ENCODE measurements around the gene PRDM11.

PRDM11 gene

GRCh38 chr11:45170484-45170883 is 24.0 kb downstream of the PRDM11 start:
- H3K27ac ChIP-seq (ENCODE audit: low read length), result no peak overlapping the region
- H3K4me3 ChIP-seq (ENCODE audit: low read length), result no peak overlapping the region
- no peaks in the 10 kb centered on the region for H3K27me3 ChIP-seq (ENCODE audit: insufficient read depth, low read length)
- no peaks in the 10 kb centered on the region for H3K9me3 ChIP-seq (ENCODE audit: insufficient read depth, low read depth, low read length)
- no peaks in the 10 kb centered on the region for H3K4me1 ChIP-seq (ENCODE audit: insufficient read depth, low read length)
- H3K9ac ChIP-seq (ENCODE audit: low read depth, low read length), result no peak overlapping the region
- no peaks in the 10 kb centered on the region for H3K36me3 ChIP-seq (ENCODE audit: insufficient read depth, low read depth, low read length)

DNA sequence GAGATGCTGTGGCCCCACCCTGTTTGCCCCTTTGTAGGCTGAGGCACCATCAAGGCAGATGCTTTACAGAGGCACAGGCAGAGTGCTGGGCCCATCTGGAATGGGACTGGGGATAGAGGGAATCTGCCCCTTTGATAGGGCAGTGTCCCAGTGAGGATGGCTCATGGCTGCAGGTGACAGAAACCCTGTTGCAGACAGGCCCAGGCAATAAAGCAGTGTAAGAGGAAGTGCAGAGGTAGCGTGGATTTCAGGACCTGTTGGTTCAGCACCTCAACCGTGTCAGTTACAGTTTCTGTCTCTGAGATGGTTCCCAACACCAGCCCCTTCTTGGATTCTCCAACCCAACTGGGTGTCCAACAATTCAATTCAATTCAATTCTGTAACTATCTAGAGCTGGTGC is 25.1 kb downstream of the PRDM11 start:
- Histone ChIP-seq H3K9ac (ENCODE audit: low read depth, low read length) (no peak overlapping the region), H3K27me3 (ENCODE audit: insufficient read depth, low read length) (no peaks in the 10 kb centered on the region), H3K36me3 (ENCODE audit: insufficient read depth, low read depth, low read length) (no peaks in the 10 kb centered on the region), H3K9me3 (ENCODE audit: insufficient read depth, low read depth, low read length) (no peaks in the 10 kb centered on the region), H3K4me1 (ENCODE audit: insufficient read depth, low read length) (no peaks in the 10 kb centered on the region), H3K27ac (ENCODE audit: low read length) (no peak overlapping the region), H3K4me3 (ENCODE audit: low read length) (no peak overlapping the region)

GRCh38 chr11:45173064-45173463 is 26.6 kb downstream of the PRDM11 start:
- H3K9me3 ChIP-seq (ENCODE audit: insufficient read depth, low read depth, low read length), result no peaks in the 10 kb centered on the region
- H3K4me1 ChIP-seq (ENCODE audit: insufficient read depth, low read length), result no peaks in the 10 kb centered on the region
- no peak overlapping the region for H3K4me3 ChIP-seq (ENCODE audit: low read length)
- no peaks in the 10 kb centered on the region for H3K36me3 ChIP-seq (ENCODE audit: insufficient read depth, low read depth, low read length)
- no peak overlapping the region for H3K27ac ChIP-seq (ENCODE audit: low read length)
- no peak overlapping the region for H3K9ac ChIP-seq (ENCODE audit: low read depth, low read length)
- H3K27me3 ChIP-seq (ENCODE audit: insufficient read depth, low read length), result no peaks in the 10 kb centered on the region

GRCh38 chr11:45174168-45174835 is 27.9 kb downstream of the PRDM11 start:
- Histone ChIP-seq H3K9ac (ENCODE audit: low read depth, low read length) (no peak overlapping the region), H3K27me3 (ENCODE audit: insufficient read depth, low read length) (peaks cover 8% of the 10 kb centered on the region)

GRCh38 chr11:45174963-45175362 is 28.5 kb downstream of the PRDM11 start:
- no peaks in the 10 kb centered on the region for H3K9me3 ChIP-seq (ENCODE audit: insufficient read depth, low read depth, low read length)
- no peaks in the 10 kb centered on the region; the same call in 1 of the 2 replicates for H3K4me1 ChIP-seq (ENCODE audit: insufficient read depth, low read length)
- peaks cover 15% of the 10 kb centered on the region for H3K27me3 ChIP-seq (ENCODE audit: insufficient read depth, low read length)
- H3K36me3 ChIP-seq (ENCODE audit: insufficient read depth, low read depth, low read length), result no peaks in the 10 kb centered on the region
- H3K27ac ChIP-seq (ENCODE audit: low read length), result no peak overlapping the region
- no peak overlapping the region for H3K9ac ChIP-seq (ENCODE audit: low read depth, low read length)
- no peak overlapping the region for H3K4me3 ChIP-seq (ENCODE audit: low read length)

More at GRCh38 chr11:45174168-45174835, 27.9 kb downstream of the PRDM11 start:
- Histone ChIP-seq H3K27ac (ENCODE audit: low read length) (no peak overlapping the region), H3K9me3 (ENCODE audit: insufficient read depth, low read depth, low read length) (no peaks in the 10 kb centered on the region), H3K36me3 (ENCODE audit: insufficient read depth, low read depth, low read length) (no peaks in the 10 kb centered on the region), H3K4me1 (ENCODE audit: insufficient read depth, low read length) (no peaks in the 10 kb centered on the region), H3K4me3 (ENCODE audit: low read length) (no peak overlapping the region)

DNA sequence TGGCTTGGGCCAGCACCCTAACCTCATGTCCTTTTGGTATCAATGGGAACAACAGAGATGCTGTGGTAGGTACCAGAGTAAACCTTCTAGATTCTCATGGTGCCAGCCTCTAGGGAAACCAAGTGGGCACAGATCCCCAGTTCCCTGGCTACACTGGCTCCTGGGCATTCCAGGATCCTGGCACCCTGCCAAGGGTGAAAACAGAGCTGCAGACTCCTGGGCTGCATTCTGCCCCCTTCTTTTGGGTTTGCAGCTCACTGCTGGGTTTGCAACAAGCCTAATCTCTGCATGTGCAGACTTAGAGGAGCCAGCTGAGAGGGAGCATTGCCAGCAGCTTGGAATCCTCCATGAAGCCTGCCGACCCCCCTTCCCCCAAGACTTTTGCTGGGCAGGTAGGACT is 30.6 kb downstream of the PRDM11 start:
- Histone ChIP-seq H3K27ac (ENCODE audit: low read length) (no peak overlapping the region), H3K4me1 (ENCODE audit: insufficient read depth, low read length) (no peaks in the 10 kb centered on the region; the same call in 1 of the 2 replicates), H3K36me3 (ENCODE audit: insufficient read depth, low read depth, low read length) (no peaks in the 10 kb centered on the region), H3K9ac (ENCODE audit: low read depth, low read length) (no peak overlapping the region), H3K27me3 (ENCODE audit: insufficient read depth, low read length) (peaks cover 16% of the 10 kb centered on the region), H3K9me3 (ENCODE audit: insufficient read depth, low read depth, low read length) (no peaks in the 10 kb centered on the region), H3K4me3 (ENCODE audit: low read length) (no peak overlapping the region)

GRCh38 chr11:45178223-45178622 is 31.8 kb downstream of the PRDM11 start:
- H3K27ac ChIP-seq (ENCODE audit: low read length), result no peak overlapping the region
- no peaks in the 10 kb centered on the region for H3K9me3 ChIP-seq (ENCODE audit: insufficient read depth, low read depth, low read length)
- H3K27me3 ChIP-seq (ENCODE audit: insufficient read depth, low read length), result peaks cover 16% of the 10 kb centered on the region
- peaks cover 2% of the 10 kb centered on the region; the same call in 1 of the 2 replicates for H3K36me3 ChIP-seq (ENCODE audit: insufficient read depth, low read depth, low read length)
- no peaks in the 10 kb centered on the region; the same call in 1 of the 2 replicates for H3K4me1 ChIP-seq (ENCODE audit: insufficient read depth, low read length)
- no peak overlapping the region for H3K4me3 ChIP-seq (ENCODE audit: low read length)
- no peak overlapping the region for H3K9ac ChIP-seq (ENCODE audit: low read depth, low read length)

GRCh38 chr11:45178890-45179671 is 32.6 kb downstream of the PRDM11 start:
- H3K4me1 ChIP-seq (ENCODE audit: insufficient read depth, low read length), result no peaks in the 10 kb centered on the region; the same call in 1 of the 2 replicates
- no peak overlapping the region for H3K4me3 ChIP-seq (ENCODE audit: low read length)
- H3K9me3 ChIP-seq (ENCODE audit: insufficient read depth, low read depth, low read length), result no peaks in the 10 kb centered on the region
- peaks cover 16% of the 10 kb centered on the region for H3K27me3 ChIP-seq (ENCODE audit: insufficient read depth, low read length)
- no peak overlapping the region for H3K27ac ChIP-seq (ENCODE audit: low read length)
- peaks cover 10% of the 10 kb centered on the region for H3K36me3 ChIP-seq (ENCODE audit: insufficient read depth, low read depth, low read length)
- no peak overlapping the region for H3K9ac ChIP-seq (ENCODE audit: low read depth, low read length)

DNA sequence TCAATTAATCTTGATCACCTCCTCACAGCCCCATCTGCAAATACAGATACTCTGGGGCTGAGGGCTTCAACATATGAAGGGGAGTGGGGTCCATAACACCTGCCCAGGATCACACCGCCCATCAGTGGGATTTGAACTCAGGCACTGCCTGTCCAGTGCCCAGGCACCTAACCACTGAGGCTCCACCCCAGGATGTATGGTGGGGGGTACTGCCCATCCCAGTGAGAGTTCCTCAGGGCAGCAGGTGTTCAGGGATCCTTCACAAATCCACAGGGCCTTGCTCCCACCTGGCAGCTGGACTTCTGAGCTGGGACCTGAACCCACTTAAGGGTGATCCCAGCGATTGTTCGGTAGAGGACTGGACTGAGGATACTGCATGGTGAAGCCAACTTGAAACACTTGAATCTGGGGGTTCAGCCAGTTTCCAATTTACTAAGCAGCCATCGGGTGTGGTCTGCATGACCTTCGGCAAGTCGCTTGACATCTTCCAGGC is 33.3 kb downstream of the PRDM11 start:
- Histone ChIP-seq H3K4me3 (ENCODE audit: low read length) (peak overlapping the region; percentile 54), H3K4me1 (ENCODE audit: insufficient read depth, low read length) (no peaks in the 10 kb centered on the region; the same call in 1 of the 2 replicates), H3K36me3 (ENCODE audit: insufficient read depth, low read depth, low read length) (peaks cover 10% of the 10 kb centered on the region), H3K27ac (ENCODE audit: low read length) (no peak overlapping the region), H3K9ac (ENCODE audit: low read depth, low read length) (peak overlapping the region; percentile 1; the same call in 1 of the 2 replicates), H3K27me3 (ENCODE audit: insufficient read depth, low read length) (peaks cover 16% of the 10 kb centered on the region), H3K9me3 (ENCODE audit: insufficient read depth, low read depth, low read length) (no peaks in the 10 kb centered on the region)

- Histone ChIP-seq H3K27me3 (ENCODE audit: insufficient read depth, low read length) (peaks cover 16% of the 10 kb centered on the region), H3K27ac (ENCODE audit: low read length) (no peak overlapping the region), H3K9me3 (ENCODE audit: insufficient read depth, low read depth, low read length) (no peaks in the 10 kb centered on the region), H3K4me3 (ENCODE audit: low read length) (peak overlapping the region; percentile 55), H3K9ac (ENCODE audit: low read depth, low read length) (peak overlapping the region; percentile 1; the same call in 1 of the 2 replicates), H3K36me3 (ENCODE audit: insufficient read depth, low read depth, low read length) (peaks cover 10% of the 10 kb centered on the region), H3K4me1 (ENCODE audit: insufficient read depth, low read length) (no peaks in the 10 kb centered on the region; the same call in 1 of the 2 replicates)
These were observed 33.9 kb downstream of the PRDM11 start for GRCh38 chr11:45180179-45180847.

- Histone ChIP-seq H3K9ac (ENCODE audit: low read depth, low read length) (peak overlapping the region; percentile 20; the same call in 1 of the 2 replicates), H3K4me1 (ENCODE audit: insufficient read depth, low read length) (no peaks in the 10 kb centered on the region; the same call in 1 of the 2 replicates), H3K36me3 (ENCODE audit: insufficient read depth, low read depth, low read length) (peaks cover 10% of the 10 kb centered on the region), H3K9me3 (ENCODE audit: insufficient read depth, low read depth, low read length) (no peaks in the 10 kb centered on the region), H3K27me3 (ENCODE audit: insufficient read depth, low read length) (peaks cover 16% of the 10 kb centered on the region), H3K27ac (ENCODE audit: low read length) (no peak overlapping the region), H3K4me3 (ENCODE audit: low read length) (peak overlapping the region; percentile 55; the same call in 1 of the 2 replicates)
These were observed 34.4 kb downstream of the PRDM11 start for GRCh38 chr11:45180848-45181192.

Data from iPS-20b (cell line).